Epithelial cell of esophagus (primary cell): ENCODE data around the gene PMEPA1.

ENCODE experiments used
- DNase-seq: peaks from one replicate; pipeline ENCODE4 v3.0.0; 2010; ENCODE audit warnings: low read depth
- H3K4me3 ChIP-seq: 2 replicates; pipeline ENCODE4 v1.5.1; 2011; ENCODE audit warnings: mild to moderate bottlenecking, low read length, control low read depth
- TF ChIP-seq, protein P1 (sequence below): IDR thresholded peaks from 2 replicates; pipeline ENCODE4 v1.5.1; 2011; ENCODE audit warnings: low read depth, mild to moderate bottlenecking, low read length, control low read depth, inconsistent platforms; ENCODE audit not compliant: insufficient read depth; ENCODE audit errors: missing control alignments

Gene PMEPA1

DNA sequence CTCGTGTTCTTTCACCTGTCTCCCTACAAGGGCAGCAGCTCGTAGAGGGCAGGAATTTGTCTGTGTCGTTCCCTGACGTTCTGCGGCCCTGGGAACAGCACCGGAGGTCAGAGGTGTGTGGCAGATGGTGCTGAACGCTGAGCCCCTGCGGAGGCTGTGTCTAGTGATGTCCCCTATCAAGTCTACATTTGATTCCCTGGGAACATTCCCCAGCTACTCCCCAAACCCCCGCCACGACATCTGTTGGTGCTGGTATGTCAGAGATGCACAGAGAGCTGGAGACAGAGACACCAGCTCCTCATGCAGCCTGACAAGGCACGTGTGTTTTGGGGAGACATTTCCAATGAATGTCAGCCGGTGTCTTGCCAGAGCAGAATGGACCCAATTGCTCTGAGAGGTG is 7.7 kb downstream of the PMEPA1 start:
- no peak overlapping the region for H3K4me3 ChIP-seq
- no peak for DNase-seq
- TF ChIP-seq, protein P1, sequence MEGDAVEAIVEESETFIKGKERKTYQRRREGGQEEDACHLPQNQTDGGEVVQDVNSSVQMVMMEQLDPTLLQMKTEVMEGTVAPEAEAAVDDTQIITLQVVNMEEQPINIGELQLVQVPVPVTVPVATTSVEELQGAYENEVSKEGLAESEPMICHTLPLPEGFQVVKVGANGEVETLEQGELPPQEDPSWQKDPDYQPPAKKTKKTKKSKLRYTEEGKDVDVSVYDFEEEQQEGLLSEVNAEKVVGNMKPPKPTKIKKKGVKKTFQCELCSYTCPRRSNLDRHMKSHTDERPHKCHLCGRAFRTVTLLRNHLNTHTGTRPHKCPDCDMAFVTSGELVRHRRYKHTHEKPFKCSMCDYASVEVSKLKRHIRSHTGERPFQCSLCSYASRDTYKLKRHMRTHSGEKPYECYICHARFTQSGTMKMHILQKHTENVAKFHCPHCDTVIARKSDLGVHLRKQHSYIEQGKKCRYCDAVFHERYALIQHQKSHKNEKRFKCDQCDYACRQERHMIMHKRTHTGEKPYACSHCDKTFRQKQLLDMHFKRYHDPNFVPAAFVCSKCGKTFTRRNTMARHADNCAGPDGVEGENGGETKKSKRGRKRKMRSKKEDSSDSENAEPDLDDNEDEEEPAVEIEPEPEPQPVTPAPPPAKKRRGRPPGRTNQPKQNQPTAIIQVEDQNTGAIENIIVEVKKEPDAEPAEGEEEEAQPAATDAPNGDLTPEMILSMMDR = no peak

DNA sequence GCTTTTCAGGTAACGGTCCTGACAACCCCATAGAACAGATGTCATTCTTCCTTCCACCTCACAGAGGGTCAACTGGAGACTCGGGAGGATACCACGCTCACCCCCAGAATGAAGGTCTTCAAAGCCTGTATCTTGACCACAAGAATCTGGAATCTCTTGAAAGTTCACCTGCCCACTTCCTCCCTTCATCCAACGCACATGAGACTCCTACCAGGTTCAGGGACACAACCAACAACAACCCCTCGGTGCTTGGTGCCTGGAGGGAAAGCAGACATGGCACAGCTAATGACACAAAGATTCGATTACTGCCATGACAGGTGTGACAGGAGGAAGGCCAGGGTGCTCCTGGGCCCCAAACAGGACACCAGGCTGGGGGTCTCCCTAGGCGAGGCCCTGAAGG is 8.2 kb downstream of the PMEPA1 start:
- TF ChIP-seq, protein P1 = no peak
- no peak overlapping the region for H3K4me3 ChIP-seq
- DNase-seq = no peak

DNA sequence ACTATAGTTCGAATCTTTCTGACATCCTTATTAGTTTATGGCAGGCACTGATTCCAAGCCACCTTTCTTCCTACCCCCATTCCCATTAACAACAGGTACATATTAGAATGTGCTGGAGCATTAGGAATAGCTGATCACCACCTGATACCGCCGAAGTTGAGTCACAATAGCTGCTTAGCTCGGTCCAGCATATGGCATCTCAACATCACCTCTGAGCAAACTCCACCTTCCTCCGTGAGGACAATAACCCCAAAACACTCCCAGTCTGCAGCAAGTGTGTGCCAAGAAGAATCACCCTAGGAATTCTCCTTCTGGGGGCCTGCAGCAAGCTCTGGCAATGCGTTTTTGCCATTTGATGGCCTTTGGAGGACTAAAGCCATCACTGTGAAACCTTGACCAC is 8.7 kb downstream of the PMEPA1 start:
- DNase-seq = no peak
- TF ChIP-seq, protein P1 = no peak
- H3K4me3 ChIP-seq = no peak overlapping the region

DNA sequence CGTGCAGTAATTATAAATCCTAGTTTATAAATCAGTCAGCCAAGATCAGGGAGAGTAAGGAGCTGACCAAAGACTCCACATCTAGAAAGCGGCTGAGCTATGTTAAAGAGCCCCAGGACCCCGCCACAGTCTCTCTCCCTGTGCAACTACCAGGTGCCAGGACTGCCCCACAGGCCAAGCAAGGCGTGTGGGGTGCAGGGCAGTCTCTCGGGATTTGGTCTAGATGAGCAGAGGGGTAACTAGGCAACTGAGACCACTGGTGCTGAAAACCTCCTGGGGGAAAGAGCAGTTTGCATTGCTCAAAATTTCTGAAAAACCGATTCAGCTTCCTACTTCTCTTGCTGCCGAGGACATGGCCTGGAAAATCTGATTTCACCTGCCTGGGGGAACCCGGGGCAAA is 10.4 kb downstream of the PMEPA1 start:
- TF ChIP-seq, protein P1 = no peak
- H3K4me3 ChIP-seq = no peak overlapping the region
- no peak for DNase-seq

DNA sequence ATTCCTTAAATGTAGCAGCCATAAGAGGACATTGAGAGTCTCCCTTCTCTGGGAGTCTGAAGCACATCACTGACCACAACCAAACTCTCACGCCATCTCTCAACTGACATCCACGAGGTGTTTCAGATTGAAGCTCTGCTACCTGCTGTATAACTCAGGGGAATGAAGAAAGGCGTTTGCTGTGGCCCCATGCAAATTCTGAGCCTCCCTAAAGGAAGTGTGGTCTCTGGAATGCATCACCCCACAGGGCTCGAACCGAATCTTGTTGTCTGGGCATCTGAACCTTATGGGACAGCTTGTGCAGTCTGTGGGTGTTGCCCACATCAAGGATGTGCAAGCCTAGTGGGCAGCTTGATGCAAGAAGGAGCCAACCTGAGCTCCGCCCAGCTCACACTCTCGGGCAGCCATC is 10.9 kb downstream of the PMEPA1 start:
- TF ChIP-seq, protein P1 = no peak
- no peak overlapping the region for H3K4me3 ChIP-seq
- peak; percentile 66 for DNase-seq

DNA sequence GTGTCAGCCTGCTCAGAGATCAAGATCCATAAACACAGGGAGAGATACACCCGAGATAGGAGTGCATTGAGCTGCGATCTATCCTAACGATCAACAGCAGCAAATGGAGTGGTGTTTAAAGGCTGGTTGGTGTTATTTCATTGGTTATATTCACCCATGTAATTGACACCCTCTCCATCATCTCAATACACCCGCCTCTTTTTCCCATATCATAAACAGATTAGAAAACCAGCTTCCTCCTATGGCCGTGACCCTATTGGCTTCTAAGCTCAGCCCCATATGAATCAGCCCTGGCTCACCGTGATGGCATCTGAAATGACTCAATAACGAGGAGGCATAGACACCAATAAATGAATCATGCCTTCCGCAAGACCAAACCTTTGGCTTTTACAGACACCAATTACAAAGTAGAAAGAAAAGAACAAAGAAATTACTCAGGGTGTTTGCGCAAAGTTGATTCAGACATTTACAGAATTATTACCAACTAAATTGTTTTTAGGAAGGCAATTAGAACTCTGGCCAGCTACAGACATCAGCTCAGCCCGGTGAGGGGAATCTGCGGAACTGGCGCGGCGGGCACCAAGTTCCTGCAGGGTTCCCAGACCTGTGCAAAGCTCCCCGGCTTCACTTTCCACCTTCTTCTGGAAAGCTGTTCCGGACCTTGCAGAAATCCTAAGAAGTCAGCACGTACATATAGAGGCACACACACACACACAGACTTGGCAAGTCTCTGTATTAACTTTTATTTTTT is 11.5 kb downstream of the PMEPA1 start:
- no peak overlapping the region for H3K4me3 ChIP-seq
- TF ChIP-seq, protein P1 = no peak
- DNase-seq = peak; percentile 99

DNA sequence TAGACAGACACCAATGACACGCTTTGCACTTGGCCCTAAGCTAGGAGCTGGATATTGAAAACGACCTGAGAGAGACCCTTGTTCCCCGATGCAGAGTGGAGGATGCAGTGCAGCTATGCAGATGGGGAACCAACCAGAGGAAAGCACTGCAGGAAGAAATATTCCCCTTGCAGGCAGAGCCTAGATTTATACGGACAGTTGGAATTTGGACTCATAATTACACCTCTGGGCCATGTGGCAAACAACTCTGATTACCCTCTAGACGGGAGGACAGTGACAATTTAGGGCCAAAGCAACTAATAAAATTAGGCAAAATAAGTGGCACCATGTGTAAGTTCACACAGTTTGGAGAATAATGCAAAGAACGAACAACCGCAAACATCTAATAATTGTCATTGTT is 12.3 kb downstream of the PMEPA1 start:
- DNase-seq = no peak
- H3K4me3 ChIP-seq = no peak overlapping the region
- TF ChIP-seq, protein P1 = no peak
